C4-2B (cell line): Measurements from ENCODE around the gene TREML2.

Experiments used
- ZFX ChIP-seq: fragments of 450-650 bp; IDR thresholded peaks from 2 replicates; pipeline ENCODE4 v1.6.1; 2017
- TF ChIP-seq, protein P1 (sequence below): fragments of 450-650 bp; conservative IDR thresholded peaks from 2 replicates; pipeline ENCODE4 v1.5.1; 2017; ENCODE audit warnings: mild to moderate bottlenecking

DNA sequence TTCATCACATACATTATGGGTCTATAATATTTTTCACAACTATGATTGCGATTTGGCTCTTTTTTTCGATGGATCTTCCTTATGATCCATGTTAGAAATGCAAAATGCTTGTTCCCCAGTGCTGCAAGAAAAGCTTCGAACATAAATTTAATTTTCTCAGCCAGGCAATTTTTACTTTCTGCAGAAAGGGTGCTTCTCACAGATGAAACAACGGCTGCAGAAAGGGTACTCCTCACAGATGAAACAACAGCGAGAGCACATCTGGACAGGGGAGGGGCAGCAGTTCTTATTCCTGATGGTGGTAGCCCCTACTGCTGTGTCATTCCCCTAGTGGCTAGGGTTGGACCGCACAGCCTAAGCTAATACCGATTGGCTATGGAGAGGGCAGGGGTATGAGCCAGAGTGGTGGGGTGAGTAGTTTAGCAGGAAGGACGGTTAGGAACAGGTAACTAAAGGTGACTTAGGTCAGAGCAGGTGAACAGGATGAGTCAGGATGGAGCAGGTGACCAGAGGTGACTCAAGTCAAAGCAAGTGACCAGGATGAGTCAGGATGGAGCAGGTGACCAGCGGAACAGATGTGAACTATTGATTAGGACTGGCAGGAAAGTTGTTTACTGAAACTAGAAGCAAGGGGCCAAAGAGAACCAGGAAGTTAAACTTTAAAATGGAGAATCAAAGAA lies 13.8 kb upstream of the TREML2 start:
- TF ChIP-seq, protein P1, sequence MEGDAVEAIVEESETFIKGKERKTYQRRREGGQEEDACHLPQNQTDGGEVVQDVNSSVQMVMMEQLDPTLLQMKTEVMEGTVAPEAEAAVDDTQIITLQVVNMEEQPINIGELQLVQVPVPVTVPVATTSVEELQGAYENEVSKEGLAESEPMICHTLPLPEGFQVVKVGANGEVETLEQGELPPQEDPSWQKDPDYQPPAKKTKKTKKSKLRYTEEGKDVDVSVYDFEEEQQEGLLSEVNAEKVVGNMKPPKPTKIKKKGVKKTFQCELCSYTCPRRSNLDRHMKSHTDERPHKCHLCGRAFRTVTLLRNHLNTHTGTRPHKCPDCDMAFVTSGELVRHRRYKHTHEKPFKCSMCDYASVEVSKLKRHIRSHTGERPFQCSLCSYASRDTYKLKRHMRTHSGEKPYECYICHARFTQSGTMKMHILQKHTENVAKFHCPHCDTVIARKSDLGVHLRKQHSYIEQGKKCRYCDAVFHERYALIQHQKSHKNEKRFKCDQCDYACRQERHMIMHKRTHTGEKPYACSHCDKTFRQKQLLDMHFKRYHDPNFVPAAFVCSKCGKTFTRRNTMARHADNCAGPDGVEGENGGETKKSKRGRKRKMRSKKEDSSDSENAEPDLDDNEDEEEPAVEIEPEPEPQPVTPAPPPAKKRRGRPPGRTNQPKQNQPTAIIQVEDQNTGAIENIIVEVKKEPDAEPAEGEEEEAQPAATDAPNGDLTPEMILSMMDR = no peak
- no peak for TF ChIP-seq ZFX
